Stimulated activated naive CD4-positive, alpha-beta T cell (primary cell): ENCODE measurements around the gene SBF2.
"Not testable (repeated sequence)": the region's sequence is repeated elsewhere in the genome, so short reads cannot be mapped to it uniquely, and the experiment has no call there.

ENCODE experiments used
- DNase-seq, 6 experiments: peaks; one replicate each; lab custom pipeline; 2025; lab: John Stamatoyannopoulos, UW

SBF2 gene

DNA sequence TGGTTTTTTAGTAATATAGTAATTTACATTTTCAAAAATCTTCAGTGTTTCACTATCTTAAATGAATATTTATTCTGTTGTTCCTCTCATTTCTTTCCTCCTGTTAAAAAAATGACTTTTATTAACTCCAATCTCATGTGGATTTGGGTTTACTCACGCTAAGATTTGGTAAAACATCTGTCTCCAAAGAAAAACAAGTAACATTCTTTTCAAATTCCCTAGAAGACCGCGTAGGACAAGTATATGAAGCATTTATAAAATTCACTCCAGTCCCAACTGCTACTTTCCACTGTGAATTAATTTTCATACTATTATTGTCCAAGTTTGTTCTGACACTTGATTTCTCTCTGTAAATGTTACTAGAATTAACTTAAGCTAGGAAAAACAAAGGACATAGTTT lies 26.2 kb downstream of the SBF2 start:
- no peak for DNase-seq

DNA sequence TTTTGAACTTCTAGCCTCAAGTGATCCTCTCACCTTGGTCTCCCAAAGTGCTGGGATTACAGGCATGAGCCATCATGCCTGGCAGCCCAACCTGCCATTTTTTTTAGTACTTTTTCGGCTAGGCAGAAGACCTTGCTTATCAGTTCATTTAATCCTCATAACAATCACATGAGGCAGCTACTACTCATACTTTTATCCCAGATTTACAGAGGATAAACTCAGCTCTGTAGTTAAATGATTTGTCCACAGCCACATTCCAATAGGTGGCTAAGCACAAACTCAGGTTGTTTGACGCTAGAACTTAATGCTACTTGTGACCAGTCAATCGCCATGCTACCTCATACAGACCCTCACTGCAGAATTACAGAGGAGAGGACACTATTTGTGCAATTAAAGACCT lies 28.1 kb downstream of the SBF2 start:
- DNase-seq = no peak

DNA sequence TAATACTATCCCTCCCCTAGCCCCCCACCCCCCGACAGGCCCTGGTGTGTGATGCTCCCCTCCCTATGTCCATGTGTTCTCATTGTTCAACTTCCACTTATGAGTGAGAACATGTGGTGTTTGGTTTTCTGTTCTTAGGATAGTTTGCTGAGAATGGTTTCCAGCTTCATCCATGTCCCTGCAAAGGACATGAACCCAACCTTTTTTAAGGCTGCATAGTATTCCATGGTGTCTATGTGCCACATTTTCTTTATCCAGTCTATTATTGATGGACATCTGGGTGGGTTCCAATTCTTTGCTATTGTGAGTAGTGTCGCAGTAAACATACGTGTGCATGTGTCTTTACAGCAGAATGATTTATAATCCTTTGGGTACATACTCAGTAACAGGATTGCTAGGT lies 29.3 kb downstream of the SBF2 start:
- DNase-seq = not testable (repeated sequence)

DNA sequence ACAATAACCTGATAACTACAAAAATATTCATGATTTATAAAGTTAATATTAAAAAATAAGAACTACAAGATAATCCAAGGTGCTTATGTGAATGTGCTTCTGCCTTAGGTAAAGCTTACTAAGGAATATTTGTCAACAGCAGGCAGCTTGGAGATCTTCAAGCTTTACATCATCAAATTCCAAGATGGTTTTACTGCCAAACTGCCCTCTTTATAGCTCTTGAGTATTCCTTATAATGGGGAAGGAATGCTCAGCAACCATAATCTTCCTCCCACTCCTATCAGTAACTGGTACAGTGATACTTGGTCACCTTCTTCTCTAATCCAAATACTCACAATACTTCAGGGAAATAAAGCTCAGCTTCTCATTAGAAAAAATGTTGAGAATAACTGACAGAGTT lies 30.1 kb downstream of the SBF2 start:
- DNase-seq = no peak

DNA sequence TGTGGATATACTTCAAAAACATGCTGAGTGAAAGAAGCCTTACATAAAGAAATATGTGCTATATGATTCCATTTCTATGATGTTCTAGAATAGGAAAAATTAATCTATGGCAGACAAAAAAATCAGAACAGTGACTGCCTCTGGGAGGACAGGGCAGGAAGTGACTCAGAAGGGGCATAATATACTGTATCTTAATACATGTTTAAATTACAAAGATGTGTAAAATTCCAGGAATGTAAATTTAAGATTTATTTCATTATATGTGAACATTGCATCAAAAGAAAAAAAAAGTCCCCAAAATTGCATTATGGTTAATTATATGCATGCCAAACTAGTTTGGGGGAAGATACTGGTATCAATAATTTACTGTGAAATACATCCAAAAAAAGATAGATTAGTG lies 32.2 kb downstream of the SBF2 start:
- DNase-seq = no peak

DNA sequence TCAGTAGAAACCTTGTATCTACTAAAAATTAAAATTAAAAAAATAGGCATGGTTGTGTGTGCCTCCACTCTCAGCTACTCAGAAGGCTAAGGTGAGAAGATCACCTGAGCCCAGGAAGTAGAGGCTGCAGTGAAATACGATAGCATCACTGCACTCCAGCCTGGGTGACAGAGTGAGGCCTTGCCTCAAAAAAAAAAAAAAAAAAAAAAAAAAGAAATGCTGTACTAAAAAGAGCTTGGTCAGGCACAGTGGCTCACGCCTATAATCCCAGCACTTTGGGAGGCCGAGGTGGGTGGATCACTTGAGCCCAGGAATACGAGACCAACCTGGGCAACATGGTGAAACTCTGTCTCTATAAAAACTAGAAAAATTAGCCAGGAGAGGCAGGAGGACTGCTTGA lies 36.5 kb downstream of the SBF2 start:
- no peak for DNase-seq

DNA sequence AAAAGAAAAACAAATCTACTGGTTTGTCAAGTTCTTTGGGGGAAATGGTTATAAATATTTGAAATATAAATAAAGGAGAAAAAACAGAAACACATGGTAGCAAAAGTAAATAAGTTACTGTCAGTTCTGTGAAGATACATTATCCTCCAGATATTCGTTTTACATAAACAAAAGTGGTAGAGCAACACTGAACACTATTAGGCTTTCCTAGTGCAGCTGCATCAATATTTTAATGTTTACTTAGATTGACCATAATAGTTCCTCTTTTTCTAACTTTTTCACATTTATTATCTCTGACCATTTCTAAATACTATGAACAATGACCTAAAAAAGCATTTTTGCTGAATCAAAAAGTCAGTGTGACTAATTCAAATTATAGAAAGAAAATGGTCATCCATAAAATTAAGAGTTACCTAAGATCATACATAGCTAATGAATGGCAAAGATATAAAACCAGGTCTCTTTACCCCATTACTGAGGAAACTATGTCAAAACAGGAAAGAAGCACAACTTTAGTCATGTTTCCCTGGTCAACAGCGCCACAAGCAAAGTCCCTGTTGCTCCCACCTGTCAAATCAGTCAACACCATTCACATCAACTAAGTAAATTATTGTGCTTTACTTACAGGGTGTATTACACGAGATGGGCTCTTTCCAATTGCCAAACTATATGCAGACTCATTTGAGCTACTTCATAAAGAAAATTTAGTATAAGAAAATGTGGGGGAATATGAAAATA lies 38.5 kb downstream of the SBF2 start:
- DNase-seq = no peak

DNA sequence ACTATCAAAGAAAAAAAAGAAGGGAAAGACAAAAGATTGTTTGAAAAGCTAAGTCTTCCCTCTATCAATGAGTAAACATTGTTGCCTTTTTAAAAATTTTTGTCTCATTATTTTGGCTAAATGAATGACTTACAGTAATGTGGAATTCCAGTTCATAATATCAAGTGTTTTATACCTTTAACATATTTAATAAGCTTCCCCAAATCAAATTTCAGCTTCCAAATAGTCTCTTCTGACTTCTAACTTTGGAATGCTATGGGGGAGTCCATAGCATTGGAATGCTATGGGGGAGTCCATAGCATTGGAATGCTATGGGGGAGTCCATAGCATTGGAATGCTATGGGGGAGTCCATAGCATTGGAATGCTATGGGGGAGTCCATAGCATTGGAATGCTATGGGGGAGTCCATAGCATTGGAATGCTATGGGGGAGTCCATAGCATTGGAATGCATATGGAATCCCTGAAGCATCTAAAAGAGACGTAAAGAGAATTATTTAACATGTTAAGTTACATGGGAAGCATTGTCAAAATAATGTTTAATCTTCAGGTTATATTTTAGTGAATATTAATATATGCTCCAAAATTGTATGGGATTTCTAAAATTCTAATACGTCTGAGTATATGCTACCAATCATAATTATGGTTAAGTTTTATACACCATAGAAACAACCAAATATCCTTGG lies 44.4 kb downstream of the SBF2 start:
- DNase-seq = not testable (repeated sequence)

DNA sequence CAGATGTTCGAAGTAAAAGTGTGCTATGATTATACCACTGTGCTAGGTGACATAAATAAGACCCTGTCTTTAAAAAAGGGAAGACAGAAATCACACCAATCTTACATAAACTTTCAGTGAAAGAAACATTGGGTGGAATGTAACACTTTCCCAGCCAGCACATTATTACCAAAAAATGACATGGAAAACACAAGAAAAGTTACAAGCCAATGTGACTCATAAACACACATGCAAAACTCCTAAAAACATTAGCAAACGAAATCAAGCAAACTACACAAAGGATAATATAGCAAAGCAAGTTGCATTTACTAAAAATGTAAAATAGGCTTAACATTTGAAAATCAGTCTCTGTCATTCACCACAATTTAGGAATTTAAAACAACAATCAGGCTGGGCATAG lies 47.0 kb downstream of the SBF2 start:
- DNase-seq = no peak

DNA sequence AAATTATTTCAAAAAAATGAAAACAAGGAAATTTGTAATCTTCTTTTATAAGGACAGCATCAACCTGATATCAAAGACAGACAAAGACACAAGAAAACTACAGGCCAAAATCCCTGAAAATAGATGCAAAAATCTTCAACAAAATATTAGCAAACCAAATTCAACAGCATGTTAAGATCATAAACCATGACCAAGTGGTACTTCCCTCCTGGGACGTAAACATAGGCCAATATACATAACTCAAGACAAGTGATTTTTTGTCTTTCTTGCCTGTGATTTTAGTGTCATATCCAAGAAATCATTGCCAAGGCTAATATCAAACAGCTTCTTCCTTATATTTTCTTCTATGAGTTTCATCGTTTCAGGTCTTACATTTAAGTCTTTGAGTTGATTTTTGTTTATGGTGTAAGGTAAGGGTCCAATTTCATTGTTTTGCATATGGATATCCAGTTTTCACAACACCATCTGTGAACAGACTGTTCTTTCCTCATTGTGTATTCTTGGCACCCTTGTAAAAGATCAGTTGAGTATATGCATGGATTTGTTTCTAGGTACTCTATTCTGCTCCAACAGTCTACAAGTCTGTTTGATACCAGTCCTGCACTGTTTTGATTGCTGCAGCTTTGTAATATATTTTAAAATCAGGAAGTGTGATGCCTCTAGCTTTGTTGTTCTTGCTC lies 50.0 kb downstream of the SBF2 start:
- DNase-seq = no peak

DNA sequence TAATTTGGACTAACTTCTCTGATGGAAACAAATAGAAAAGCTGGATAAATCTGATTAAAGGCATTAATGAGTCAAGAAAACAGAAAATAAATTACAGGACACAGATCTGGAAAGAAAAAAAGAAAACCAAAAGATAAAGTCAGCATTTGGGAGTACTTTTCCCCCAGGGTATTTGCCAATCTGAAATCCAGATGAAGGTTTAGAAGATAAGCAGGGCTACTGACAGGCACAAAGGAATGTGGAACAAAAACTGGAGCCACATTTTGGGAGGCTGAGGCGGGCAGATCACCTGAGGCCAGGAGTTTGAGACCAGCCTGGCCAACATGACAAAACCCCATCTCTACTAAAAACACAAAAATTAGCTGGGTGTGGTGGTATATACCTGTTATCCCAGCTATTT lies 57.2 kb downstream of the SBF2 start:
- DNase-seq = no peak

DNA sequence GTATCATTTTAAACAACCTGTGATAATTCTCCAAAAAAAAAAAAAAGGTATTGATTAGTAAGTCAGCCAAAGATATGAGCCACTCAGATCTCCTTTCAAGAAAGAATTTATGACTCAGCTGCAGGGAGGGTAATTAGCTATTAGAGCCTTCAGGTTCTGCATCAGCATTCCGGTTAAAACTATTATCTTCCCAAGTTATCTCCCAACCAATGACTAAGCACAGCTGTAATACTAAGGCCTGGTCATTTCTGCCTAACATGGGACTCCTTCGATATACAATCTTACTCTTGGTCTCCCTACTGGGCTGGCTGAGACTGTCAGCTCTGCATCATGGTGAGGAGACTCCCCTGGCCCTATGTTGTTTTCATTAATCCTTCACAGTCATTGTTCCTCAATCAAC lies 60.4 kb downstream of the SBF2 start:
- no peak for DNase-seq

DNA sequence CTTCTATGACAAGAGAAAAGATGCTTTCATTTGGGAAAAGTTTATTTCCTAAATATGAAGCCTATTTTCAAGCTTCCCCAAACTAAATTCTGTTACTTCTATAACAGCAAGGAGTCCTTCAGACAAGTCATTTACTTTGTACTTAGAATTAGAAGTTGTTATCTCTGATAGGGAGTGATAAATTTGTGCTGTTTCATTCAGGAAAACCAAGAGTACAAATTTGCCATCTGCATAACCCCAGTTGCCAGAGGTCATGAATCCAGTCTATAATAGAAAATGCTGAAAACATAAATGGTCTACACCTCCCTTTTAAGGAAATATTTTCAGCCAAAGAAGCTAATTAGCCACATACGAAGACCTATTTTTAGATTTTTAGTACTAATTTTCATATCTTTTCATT lies 61.3 kb downstream of the SBF2 start:
- DNase-seq = no peak

DNA sequence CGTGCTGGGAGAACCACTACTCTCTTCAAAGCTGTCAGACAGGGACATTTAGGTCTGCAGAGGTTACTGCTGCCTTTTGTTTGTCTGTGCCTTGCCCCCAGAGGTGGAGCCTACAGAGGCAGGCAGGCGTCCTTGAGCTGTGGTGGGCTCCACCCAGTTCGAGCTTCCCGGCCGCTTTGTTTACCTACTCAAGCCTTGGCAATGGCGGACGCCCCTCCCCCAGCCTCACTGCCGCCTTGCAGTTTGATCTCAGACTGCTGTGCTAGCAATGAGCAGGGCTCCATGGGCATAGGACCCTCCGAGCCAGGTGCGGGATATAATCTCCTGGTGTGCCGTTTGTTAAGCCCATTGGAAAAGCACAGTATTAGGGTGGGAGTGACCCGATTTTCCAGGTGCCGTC lies 62.2 kb downstream of the SBF2 start:
- DNase-seq = not testable (repeated sequence)

DNA sequence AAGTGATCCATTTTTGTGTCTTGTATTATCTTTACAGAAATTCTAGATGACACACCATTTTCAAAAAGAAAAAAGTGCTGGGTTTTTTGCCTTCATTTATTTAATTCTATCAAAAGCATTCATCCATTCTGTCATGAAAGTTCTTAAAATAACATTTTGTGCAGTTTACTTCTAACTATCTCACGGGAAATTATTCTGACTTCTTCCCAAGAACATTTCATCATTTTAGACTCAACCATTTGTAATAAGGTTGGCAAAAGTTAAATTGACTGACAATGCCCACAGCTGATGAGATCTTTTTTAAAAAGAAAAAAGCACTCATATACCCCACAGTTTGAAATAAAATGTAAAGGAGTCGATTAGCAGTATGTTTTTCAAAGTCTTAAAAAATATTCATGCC lies 68.5 kb downstream of the SBF2 start:
- DNase-seq = no peak

DNA sequence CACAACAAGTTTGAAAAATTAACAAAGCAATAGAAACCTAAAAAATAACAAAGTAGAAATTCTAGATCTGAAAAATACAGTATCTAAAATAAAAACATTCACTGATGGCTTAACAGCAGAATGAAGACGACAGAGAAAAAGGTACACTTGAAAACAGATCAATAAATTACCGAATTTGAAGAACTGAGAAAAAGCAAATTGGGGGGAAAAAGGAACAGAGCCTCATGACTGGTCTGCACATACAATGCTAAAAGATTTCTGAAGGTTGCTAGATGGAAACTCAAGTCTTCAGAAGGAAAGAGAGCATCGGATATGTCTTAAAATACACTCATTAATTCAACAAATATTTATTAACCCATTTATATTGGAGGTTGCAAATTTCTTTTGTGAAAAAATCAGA lies 71.6 kb downstream of the SBF2 start:
- DNase-seq = no peak

DNA sequence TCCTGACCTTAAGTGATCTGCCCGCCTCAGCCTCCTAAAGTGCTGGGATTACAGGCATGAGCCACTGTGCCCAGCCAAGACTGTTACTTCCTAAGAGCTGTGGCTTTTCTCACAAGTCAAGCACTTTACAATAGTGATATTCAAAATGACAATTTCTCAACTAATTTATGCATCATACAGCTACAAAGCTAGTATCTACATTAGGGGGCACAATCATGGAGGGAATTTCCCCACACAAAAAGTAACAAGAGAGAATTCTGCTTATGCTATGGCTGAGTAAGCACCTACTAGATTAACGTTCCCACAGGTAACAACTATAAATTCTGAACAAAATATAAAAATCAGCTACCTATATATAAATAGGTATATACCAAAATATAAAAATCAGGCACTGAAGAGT lies 72.7 kb downstream of the SBF2 start:
- no peak for DNase-seq

DNA sequence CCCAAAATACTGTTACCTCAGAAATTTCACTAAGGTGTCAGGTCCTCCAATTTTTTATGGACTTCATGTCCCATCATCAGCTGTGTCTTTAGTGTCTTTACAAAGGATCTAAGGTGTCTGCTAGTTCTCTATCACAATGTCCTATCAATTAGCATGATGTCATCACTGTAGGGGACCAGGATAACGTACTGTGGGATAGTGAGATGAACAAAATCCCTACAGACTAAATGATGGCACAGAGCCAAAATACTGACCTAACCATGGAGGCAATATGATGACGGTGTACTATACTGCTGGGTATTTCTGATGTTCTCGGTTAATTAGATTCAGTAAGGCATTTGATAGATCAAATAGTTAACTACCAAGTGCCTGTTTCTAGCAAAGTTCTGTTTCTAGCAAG lies 82.5 kb downstream of the SBF2 start:
- no peak for DNase-seq

DNA sequence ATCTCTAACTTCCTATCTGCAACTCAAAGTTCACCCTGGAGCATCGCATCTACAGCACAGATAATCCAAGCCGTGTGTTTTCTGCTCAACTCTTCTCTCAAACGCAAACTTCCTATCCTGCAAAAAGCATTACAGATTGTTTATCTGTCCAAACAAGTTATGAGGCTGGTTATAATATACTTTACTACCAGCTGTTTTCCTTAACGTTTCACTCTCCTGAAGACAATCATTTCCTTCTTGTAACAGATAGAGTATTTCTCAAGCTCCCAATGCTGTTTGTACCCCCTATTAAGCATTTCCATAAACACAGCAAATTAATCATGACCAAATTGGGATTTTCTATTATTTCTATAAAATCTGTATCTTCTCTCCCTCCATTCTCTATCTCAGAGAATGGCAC lies 84.7 kb downstream of the SBF2 start:
- DNase-seq = no peak

DNA sequence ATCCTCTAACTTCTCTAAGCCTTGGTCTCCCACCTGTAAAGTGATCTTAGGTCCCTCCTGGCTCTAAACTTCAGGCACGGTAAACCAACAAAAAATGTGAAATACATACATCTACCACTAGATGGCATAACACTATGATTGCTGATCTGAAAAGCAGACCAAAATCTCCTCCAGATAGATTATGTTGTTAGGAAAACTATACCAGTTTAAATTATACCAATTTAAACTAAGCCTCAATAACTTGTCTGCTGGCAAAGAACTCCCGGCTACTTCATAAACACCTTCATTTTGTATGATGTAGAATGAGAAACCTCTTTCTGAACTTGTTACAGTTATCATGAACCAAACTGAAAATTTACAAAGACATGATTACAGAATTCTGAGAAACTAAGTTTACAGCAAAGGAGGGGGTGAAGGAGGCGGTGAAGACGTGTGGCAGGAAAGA lies 85.9 kb downstream of the SBF2 start:
- DNase-seq = peak in 3 of 6 experiments; percentile 2 to 57 (median 46)

DNA sequence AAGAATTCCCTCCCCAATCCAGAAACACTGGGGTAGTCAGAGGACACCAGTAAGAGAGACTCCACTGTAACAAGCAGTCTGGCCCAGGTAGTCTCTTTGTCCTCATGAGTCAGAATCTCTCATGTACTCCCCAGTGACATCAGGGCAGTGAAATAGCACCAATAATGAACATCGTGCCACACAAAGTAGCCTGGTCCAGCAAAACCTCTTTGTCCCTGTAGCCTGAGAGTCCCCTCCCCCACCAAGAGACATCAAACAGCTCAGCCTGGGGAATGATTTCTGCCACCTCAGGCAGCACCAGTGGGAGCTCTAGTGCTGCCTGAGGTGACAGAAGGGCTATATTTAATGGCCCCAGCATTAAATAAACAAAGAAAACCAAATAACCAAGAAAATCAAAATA lies 88.1 kb downstream of the SBF2 start:
- no peak for DNase-seq

DNA sequence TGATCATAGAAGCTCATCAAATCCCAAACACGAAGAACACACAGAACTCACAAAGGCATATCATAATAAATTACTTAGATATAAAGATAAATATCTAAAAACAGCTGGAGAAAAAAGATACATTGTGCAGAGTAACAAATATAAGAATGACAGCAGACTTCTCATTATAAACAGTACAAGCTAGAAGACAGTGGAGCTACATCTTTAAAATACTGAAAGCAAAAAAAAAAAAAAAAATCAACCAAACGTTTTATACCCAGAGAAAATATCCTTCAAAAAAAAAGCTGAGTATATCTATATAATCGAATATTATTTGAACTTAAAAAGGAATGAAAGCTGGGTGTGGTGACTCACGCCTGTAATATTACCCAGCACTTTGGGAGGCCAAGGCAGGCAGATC lies 90.0 kb downstream of the SBF2 start:
- no peak for DNase-seq

DNA sequence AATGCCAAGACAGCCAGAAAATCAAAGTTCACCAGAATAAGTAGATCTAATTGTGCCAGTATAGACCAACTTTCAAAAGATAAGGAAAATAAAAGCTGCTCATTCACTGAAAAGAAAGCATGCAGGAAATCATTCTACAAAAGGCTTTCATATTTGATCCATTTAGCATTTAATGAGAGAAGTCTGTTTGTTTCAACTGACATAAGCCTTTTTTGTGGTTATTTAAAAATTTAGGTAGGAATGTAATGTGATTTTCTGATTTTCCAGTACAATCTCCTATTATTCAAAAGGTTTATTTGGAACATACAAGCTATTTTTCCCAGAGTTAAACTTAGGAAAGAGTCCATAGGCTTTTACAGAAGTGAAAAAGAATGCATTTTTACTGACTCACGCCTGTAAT lies 92.7 kb downstream of the SBF2 start:
- DNase-seq = no peak
